ENCODE measurements around the gene FOXP4.

The FOXP4 gene

GRCh38 chr6:41522780-41523548 is 23.2 kb upstream of the FOXP4 start:
- DNase-seq = no peak

DNA sequence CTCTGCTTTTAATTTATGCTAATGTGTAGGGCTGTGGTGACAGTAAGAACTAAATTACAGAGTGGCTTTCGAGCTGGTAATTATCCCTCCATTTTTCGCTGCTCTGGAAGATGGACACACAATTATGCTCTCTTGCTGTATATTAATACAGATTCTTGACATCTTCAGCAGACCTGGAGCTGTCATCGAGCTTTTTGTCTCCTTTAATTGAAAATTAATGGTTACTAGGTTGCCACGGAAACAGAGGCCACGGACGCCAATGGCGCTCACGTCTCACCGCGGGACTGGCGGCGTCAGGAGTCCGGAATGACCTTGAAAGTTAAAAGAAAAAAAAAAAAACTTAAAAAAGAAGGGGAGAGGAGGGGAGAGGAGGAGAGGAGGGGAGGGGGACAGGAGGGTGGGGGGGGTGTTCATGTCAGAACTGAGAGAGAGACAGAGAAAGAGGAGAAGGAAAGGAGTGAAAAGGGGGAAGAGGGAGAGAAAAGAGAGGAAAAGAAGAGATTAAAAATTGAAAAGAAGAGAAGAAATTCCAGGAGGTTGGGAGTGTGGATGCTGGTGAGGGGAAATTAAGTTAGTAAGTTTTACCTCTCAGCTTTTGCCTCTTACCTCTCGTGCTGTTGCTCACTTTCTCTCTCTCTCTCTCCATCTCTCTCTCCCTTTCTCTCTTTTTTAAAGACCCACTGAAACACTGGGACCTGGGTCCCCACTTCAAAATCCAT is 22.1 kb upstream of the FOXP4 start:
- DNase-seq = no peak

GRCh38 chr6:41524634-41525011 is 21.6 kb upstream of the FOXP4 start:
- no peak for DNase-seq

DNA sequence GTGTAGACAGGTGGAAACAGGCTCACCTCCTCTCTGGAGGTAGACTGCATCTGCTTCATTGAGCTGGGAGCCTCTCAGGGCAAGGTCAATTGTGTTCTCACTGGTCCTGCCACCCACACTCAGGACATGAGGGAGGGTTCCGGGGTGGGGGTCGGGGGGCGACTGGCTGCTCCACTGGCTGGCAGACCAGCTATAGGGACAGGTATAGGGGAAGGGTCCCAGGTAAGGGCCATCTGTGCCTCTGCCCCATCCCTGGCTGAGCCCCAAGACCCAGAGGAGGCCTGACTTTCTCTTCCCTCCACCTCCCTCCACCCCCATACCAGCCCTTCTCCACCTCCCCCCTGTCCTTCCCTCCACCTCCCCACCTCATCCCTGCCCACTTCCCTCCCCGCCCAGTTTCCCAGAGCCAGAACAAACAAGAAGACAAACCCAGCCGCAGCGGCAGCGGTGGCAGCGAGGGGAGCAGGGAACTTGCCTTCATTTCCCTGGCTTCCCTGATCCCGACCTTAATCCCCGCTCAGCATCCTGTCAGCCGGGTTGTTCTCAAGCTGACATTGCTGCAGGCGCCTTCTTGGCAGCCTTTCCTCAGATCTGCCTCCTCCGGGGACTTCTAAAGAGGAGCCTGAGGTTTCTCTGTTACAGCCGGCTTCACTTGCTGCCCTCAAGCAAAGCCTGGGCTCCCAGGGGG is 18.3 kb upstream of the FOXP4 start:
- peak; percentile 51 for DNase-seq

DNA sequence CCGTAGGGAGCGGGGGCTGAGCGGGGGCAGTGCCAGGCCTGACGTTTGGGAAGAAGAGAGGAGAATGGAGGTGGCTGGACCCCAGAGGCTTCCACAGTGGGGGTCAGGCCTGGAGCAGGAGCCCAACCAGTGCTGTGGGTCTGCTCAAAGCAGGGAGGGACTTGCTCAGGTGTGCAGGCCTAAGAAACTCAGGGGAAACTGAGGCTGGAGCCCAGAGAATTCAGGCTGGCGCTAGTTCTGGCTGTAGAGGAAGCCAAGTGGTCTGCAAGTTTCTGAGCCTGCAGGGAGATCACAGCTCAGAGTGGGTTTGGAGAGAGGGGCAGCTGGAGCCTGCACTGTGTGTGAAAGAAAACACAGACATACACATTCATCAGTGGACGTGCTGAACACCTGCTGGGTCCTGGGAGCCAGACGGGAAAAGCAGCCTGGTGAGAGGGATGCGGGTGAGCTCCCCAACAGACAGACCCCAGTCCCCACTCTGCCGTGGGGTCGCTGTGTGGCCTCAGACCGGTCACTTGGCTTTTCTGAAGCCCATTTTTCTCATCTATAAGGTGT is 17.7 kb upstream of the FOXP4 start:
- no peak for DNase-seq

- DNase-seq = no peak
Measured at GRCh38 chr6:41529049-41529448, 17.1 kb upstream of the FOXP4 start.

DNA sequence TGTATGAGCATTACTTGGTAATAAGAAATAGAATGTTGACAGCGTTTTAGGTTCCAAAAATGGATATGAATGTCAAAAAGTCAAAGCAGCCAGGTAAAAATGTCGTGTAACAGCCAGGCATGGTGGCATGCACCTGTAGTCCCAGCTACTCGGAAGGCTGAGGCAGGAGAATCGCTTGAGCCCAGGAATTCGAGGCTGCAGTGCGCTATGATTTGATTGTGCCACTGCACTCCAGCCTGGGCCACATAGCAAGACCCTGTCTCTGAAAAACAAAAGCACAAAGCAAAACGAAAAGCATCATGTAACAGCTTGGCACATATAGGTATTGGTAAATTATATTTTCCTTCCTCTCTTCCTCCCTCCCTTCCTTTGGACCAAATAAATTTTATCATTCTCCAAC is 16.2 kb upstream of the FOXP4 start:
- no peak for DNase-seq

DNA sequence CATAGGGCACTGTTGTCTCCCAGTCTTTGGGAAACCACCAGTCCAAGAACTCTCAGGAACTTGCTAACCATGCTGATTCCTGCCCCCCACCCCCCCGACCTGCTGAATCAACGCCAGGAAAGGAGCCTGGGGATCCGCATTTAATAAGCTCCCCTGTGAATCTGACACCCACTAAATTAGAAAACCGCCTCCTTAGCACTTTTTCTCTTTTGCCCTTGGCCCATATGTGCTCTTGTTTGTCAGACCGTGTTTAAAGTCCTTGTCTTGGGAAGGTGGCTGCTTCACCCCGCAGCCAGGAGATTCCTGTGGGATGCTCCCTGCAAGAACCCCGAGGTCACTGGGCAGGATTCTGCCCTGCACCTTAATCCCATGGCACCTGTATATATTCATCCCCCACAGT is 15.7 kb upstream of the FOXP4 start:
- DNase-seq = no peak

DNA sequence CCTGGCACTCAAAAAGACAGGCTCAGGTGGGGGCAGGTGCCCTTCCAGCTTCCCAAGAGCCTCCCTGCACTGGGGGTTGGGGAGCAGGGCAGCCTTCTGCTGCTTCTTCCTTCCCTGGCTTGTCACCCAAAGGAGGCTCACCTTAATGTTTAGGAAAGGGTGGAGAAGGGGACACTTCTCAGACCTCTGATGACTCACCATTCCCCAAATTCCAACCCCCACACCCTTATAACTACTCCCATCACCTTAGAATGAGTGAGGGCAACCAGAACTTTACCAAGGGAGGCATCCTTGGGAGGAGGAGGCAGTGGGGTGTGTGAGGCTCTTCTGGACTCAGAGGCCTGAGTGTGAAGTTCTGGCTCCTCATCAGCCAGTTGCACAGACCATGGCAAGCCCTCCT is 15.2 kb upstream of the FOXP4 start:
- DNase-seq = no peak

- DNase-seq = peak; percentile 75
Measured at GRCh38 chr6:41531591-41532582, 14.3 kb upstream of the FOXP4 start.

- DNase-seq = no peak
Measured at GRCh38 chr6:41535766-41536165, 10.4 kb upstream of the FOXP4 start.

GRCh38 chr6:41536795-41537758 is 9.1 kb upstream of the FOXP4 start:
- no peak for DNase-seq

GRCh38 chr6:41538556-41539182 is 7.5 kb upstream of the FOXP4 start:
- no peak for DNase-seq

- no peak for DNase-seq
Measured at GRCh38 chr6:41539204-41539603, 7.0 kb upstream of the FOXP4 start.

GRCh38 chr6:41541364-41541763 is 4.8 kb upstream of the FOXP4 start:
- DNase-seq = no peak

DNA sequence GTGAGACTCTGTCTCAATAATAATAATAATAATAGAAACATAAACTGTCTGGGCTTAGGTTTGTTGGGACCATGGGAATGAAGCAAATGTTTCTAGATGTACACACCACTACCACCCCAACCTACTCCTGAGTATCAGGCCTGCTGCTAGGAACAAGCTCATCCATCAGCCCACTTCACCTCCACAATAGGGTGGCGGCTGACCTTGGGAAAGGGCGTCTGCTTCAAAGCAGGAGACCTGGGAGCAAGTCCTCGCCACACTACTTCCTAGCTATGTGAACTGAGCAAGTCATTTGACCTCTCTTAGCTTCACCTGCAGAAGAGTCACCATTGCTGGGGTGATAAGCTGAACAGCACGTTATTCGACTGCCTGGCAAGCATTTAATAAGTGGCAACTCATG is 3.1 kb upstream of the FOXP4 start:
- DNase-seq = no peak

- no peak for DNase-seq
Measured at GRCh38 chr6:41545247-41545702, 906 bp upstream of the FOXP4 start.

DNA sequence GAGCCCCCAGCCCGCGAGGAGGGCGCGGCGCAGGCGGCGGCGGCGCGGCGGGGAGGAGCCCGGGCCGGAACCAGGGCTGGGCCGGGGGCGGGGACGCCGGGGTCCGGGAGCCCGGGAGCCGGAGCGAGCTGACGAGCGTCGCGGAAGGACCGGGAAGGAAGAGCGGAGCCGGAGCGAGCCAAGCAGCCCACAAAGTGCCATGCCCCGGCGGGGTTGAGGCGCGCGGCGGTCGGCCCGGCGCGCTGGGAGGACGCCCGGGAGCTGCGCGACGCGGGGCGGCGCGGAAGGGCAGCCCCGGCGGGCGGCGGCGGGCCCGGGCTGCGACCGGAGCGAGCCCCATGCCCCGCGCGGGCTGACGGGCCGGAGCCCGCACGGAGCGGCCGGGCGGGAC is 289 bp downstream of the FOXP4 start:
- peak; percentile 59 for DNase-seq

- peak; percentile 32 for DNase-seq
Measured at GRCh38 chr6:41546866-41547798, 951 bp downstream of the FOXP4 start.
